Hindlimb muscle (tissue), 1 donor: ENCODE data around the gene PAIP1. TPM values are rescaled to one million over a fixed set of nuclear protein-coding genes. Genes with fewer than 3 reads are reported as not detected.
A peak's percentile ranks its signal among the peaks of the same experiment; 100 is the strongest.
"Not testable (repeated sequence)": the region's sequence is repeated elsewhere in the genome, so short reads cannot be mapped to it uniquely, and the experiment has no call there.

Experiments used
- DNase-seq: peaks from one replicate; pipeline ENCODE4 v3.0.0-alpha.2; 2013
- polyA plus RNA-seq: library from polyadenylated mRNA; unstranded; fragments of 120-200 nt; gene quantifications from one replicate; pipeline ENCODE4 v1.2.1, GENCODE V29; 2013; ENCODE audit not compliant: insufficient read length

Gene PAIP1
- 84.5 TPM for polyA plus RNA-seq

- DNase-seq = peak; percentile 91
Observed at GRCh38 chr5:43556857-43557542, at the start of gene PAIP1. Gene PAIP1, minus strand, starts transcription at chr5:43557077. Its CDS starts 231 bp downstream, at chr5:43556846.

- DNase-seq = no peak
Observed at GRCh38 chr5:43606351-43606750, 49.5 kb upstream of the PAIP1 start.

GRCh38 chr5:43604699-43605098 is 47.8 kb upstream of the PAIP1 start:
- no peak for DNase-seq

- no peak for DNase-seq
Observed at GRCh38 chr5:43603344-43604217, 46.7 kb upstream of the PAIP1 start.

- DNase-seq = peak; percentile 82
Observed at GRCh38 chr5:43602461-43603343, 45.8 kb upstream of the PAIP1 start, which contains the start of gene NNT. Gene NNT, plus strand, starts transcription at chr5:43603180. Its CDS starts 6,016 bp downstream, at chr5:43609196.

- no peak for DNase-seq
Observed at GRCh38 chr5:43601454-43602260, 44.8 kb upstream of the PAIP1 start.

- not testable (repeated sequence) for DNase-seq
Observed at GRCh38 chr5:43598927-43599326, 42.0 kb upstream of the PAIP1 start.

GRCh38 chr5:43592363-43592762 is 35.5 kb upstream of the PAIP1 start:
- no peak for DNase-seq

GRCh38 chr5:43590700-43591099 is 33.8 kb upstream of the PAIP1 start:
- no peak for DNase-seq

GRCh38 chr5:43589310-43589709 is 32.4 kb upstream of the PAIP1 start:
- DNase-seq = no peak

GRCh38 chr5:43588842-43589241 is 32.0 kb upstream of the PAIP1 start:
- no peak for DNase-seq

GRCh38 chr5:43584166-43584699 is 27.4 kb upstream of the PAIP1 start:
- DNase-seq = no peak

GRCh38 chr5:43583724-43584123 is 26.8 kb upstream of the PAIP1 start:
- no peak for DNase-seq

GRCh38 chr5:43582082-43583005 is 25.5 kb upstream of the PAIP1 start:
- DNase-seq = no peak

GRCh38 chr5:43581398-43581797 is 24.5 kb upstream of the PAIP1 start:
- no peak for DNase-seq

- DNase-seq = not testable (repeated sequence)
Observed at GRCh38 chr5:43580402-43581210, 23.7 kb upstream of the PAIP1 start.

- no peak for DNase-seq
Observed at GRCh38 chr5:43573058-43573457, 16.2 kb upstream of the PAIP1 start.

GRCh38 chr5:43572357-43572756 is 15.5 kb upstream of the PAIP1 start:
- no peak for DNase-seq

- peak; percentile 15 for DNase-seq
Observed at GRCh38 chr5:43571237-43571636, 14.4 kb upstream of the PAIP1 start.
